Mesenchymal stem cell (in vitro differentiated cells and primary cell): ENCODE results near the gene RNF26.

Experiments used
- DNase-seq: peaks from one replicate; pipeline ENCODE4 v3.0.0-alpha.2; 2013
- H2AFZ ChIP-seq: one replicate; pipeline ENCODE4 v1.6.1; 2013; ENCODE audit warnings: low read depth, mild to moderate bottlenecking, control low read depth, inconsistent platforms, low read length, moderate library complexity
- H2AK5ac ChIP-seq: 2 replicates; pipeline ENCODE4 v1.6.1; 2013; ENCODE audit warnings: low read length, moderate library complexity, mild to moderate bottlenecking, inconsistent platforms; ENCODE audit not compliant: severe bottlenecking
- H2BK120ac ChIP-seq: one replicate; pipeline ENCODE4 v1.6.1; 2013; ENCODE audit warnings: low read depth, mild to moderate bottlenecking, inconsistent platforms, low read length, moderate library complexity
- H2BK12ac ChIP-seq, 2 experiments: one replicate each; pipeline ENCODE4 v1.6.1; 2013; ENCODE audit warnings: inconsistent platforms in 2 of 2, low read length in 2 of 2, mild to moderate bottlenecking in 2 of 2, moderate library complexity in 2 of 2, control low read depth in 1 of 2
- H2BK15ac ChIP-seq: one replicate; pipeline ENCODE4 v1.6.1; 2013; ENCODE audit warnings: mild to moderate bottlenecking, low read depth, inconsistent platforms; ENCODE audit not compliant: poor library complexity, severe bottlenecking
- H2BK5ac ChIP-seq: 2 replicates; pipeline ENCODE4 v1.6.1; 2013; ENCODE audit warnings: low read depth, mild to moderate bottlenecking, low read length, control low read depth, inconsistent platforms; ENCODE audit not compliant: poor library complexity, severe bottlenecking
- H3K14ac ChIP-seq, 2 experiments: one replicate each; pipeline ENCODE4 v1.6.1; 2013; ENCODE audit warnings: inconsistent platforms in 2 of 2, low read length in 2 of 2, control low read depth in 1 of 2, mild to moderate bottlenecking in 1 of 2, moderate library complexity in 1 of 2
- H3K18ac ChIP-seq, 2 experiments: one replicate each; pipeline ENCODE4 v1.6.1; 2013; ENCODE audit warnings: inconsistent platforms in 2 of 2, low read length in 2 of 2, control low read depth in 1 of 2, low read depth in 1 of 2, mild to moderate bottlenecking in 1 of 2
- H3K23ac ChIP-seq, 2 experiments: one replicate each; pipeline ENCODE4 v1.6.1; 2013; ENCODE audit warnings: inconsistent platforms in 2 of 2, low read length in 2 of 2, mild to moderate bottlenecking in 2 of 2, moderate library complexity in 2 of 2, control low read depth in 1 of 2
- H3K27ac ChIP-seq: 2 replicates; pipeline ENCODE4 v1.5.1; 2013; ENCODE audit warnings: mild to moderate bottlenecking, moderate library complexity, low read length, control low read depth, inconsistent platforms; ENCODE audit not compliant: poor library complexity, severe bottlenecking
- H3K27me3 ChIP-seq, 2 experiments: 2 replicates each; pipeline versions ENCODE4 v1.6.1 to v1.7.0; 2013; ENCODE audit warnings: low read length in 2 of 2, mild to moderate bottlenecking in 2 of 2, moderate library complexity in 2 of 2, control low read depth in 1 of 2, inconsistent platforms in 1 of 2; ENCODE audit not compliant: control insufficient read depth in 1 of 2, insufficient read depth in 1 of 2
- H3K36me3 ChIP-seq, 2 experiments: 2 replicates each; pipeline versions ENCODE4 v1.6.1 to v1.7.0; 2013; ENCODE audit warnings: low read length in 2 of 2, control low read depth in 1 of 2, inconsistent platforms in 1 of 2, low read depth in 1 of 2, mild to moderate bottlenecking in 1 of 2; ENCODE audit not compliant: insufficient read depth in 2 of 2, control insufficient read depth in 1 of 2
- H3K4ac ChIP-seq, 2 experiments: one replicate each; pipeline ENCODE4 v1.6.1; 2013; ENCODE audit warnings: inconsistent platforms in 2 of 2, low read length in 2 of 2, mild to moderate bottlenecking in 2 of 2, moderate library complexity in 2 of 2, control low read depth in 1 of 2, low read depth in 1 of 2
- H3K4me1 ChIP-seq: 2 replicates; pipeline ENCODE4 v1.6.1; 2013; ENCODE audit warnings: low read depth, low read length, control low read depth; ENCODE audit not compliant: control insufficient read depth, insufficient read depth
- H3K4me2 ChIP-seq: 2 replicates; pipeline ENCODE4 v1.6.1; 2013; ENCODE audit warnings: low read length, mild to moderate bottlenecking, inconsistent platforms; ENCODE audit not compliant: poor library complexity, severe bottlenecking
- H3K4me3 ChIP-seq, 2 experiments: 2 replicates each; pipeline versions ENCODE4 v1.5.1 to v1.7.0; 2013; ENCODE audit warnings: low read length in 2 of 2, mild to moderate bottlenecking in 2 of 2, control low read depth in 1 of 2, low read depth in 1 of 2; ENCODE audit not compliant: insufficient read depth in 1 of 2
- H3K79me1 ChIP-seq: replicated peaks from 2 replicates; pipeline ENCODE4 v1.6.1; 2013; ENCODE audit warnings: mild to moderate bottlenecking, control low read depth, low read length, inconsistent platforms; ENCODE audit not compliant: poor library complexity, severe bottlenecking
- H3K9ac ChIP-seq: 2 replicates; pipeline ENCODE4 v1.7.0; 2013; ENCODE audit warnings: mild to moderate bottlenecking, low read length, moderate library complexity
- H3K9me3 ChIP-seq: 2 replicates; pipeline ENCODE4 v1.7.0; 2013; ENCODE audit warnings: mild to moderate bottlenecking, low read length; ENCODE audit not compliant: control insufficient read depth
- H4K8ac ChIP-seq: one replicate; pipeline ENCODE4 v1.6.1; 2013; ENCODE audit warnings: inconsistent platforms, mild to moderate bottlenecking, low read length, moderate library complexity
- H4K91ac ChIP-seq: one replicate; pipeline ENCODE4 v1.6.1; 2013; ENCODE audit warnings: mild to moderate bottlenecking, low read length, inconsistent platforms
- WGBS: methylation state at CpG from one replicate; pipeline ENCODE4 v1.1.7; 2013; ENCODE audit warnings: mixed read lengths; 5-methylcytosine and 5-hydroxymethylcytosine counted together

The RNF26 gene

DNA sequence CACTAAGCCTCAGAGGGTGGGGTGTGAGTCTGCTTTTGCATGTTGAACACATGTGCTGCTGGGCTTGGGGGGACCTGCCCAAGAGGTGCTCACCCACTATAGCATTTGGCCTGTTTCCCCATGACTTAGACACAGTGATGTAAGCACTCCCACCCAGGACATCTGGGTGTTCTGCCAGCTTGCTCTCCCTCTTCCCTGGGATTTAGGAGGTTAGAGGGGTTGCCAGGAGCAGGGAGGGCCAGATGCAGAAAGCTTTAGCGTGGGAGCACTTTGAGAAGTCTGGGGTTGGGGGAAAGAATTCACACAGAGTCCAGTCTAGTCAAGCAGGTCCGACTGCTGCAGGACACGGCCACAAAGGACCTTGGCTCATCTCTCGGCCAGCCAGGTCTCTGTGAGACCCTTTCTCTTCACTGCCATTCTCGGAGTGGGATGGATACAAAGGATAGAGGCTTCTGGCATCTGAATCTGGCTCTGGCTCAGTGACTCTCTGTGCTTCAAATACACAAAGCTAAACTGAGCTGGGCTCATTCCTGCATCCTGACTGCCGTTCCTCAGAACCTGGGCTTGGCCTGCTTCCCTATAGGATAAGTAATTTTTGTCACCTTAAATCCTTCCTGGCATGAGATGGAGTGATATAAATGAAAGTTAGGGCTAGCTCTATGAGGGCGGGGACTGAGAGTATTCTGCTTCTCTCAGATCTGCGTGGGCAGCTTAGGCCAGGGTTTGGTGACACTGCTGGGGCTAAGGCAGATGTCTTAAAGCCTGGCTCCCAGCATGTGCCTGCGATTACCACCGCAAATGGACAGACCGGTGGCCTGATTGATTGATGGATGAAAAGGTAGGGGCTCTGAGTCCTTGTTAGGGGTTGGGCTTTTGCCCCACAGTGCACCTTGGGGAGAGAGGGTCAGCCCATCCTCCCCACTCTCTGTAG, 32.6 kb downstream of the RNF26 start:
- Histone ChIP-seq H3K18ac (no peak overlapping the region), H3K79me1 (no peaks in the 10 kb centered on the region), H3K9me3 (no peaks in the 10 kb centered on the region), H3K4me2 (no peak overlapping the region), H3K36me3 (no peaks in the 10 kb centered on the region), H3K27ac (no peak overlapping the region), H2BK15ac (no peak overlapping the region), H4K91ac (no peak overlapping the region), H2BK12ac (no peak overlapping the region), H3K14ac (no peak overlapping the region), H2BK120ac (no peak overlapping the region), H2BK5ac (no peak overlapping the region), H2AFZ (no peak overlapping the region), H4K8ac (no peak overlapping the region), H3K4ac (no peak overlapping the region), H3K23ac (no peak overlapping the region), H2AK5ac (no peak overlapping the region), H3K4me3 (no peak overlapping the region), H3K9ac (no peak overlapping the region), H3K27me3 (peaks cover 24 to 84% of the 10 kb centered on the region in 2 experiments), H3K4me1 (peaks cover 16% of the 10 kb centered on the region)
- DNase-seq, result no peak
- WGBS, result 78% methylated on average over 11 of the region's 11 CpGs

DNA sequence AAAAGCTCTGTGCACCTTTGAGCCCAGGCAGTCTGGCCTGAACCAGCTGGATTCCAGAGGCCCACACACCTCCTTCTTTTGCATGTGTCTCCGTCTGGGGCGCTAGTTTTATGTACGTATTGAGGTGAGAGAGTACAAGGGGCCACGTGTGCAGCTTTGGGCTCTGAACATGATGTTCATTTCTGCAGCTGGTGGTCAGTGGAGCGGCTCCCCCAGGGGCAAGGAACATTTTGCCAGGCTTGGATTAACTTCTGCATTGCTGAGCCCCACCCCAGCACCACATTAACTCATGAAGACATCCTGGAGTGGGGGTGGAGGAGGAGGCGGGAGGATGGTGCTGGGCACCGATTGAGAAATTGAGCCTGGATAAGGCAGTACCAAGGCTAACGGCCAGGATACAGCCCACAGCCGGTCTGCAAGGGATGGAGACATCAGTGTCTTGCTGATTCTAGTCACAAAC, 33.4 kb downstream of the RNF26 start:
- Histone ChIP-seq H2BK12ac (peak overlapping the region in 1 of 2 experiments; percentile 21), H2BK5ac (no peak overlapping the region), H3K27ac (no peak overlapping the region), H3K14ac (no peak overlapping the region), H3K4me2 (no peak overlapping the region), H2BK15ac (no peak overlapping the region), H3K4me3 (no peak overlapping the region), H3K4me1 (peaks cover 16% of the 10 kb centered on the region), H4K91ac (no peak overlapping the region), H3K18ac (peak overlapping the region in 1 of 2 experiments; percentile 37), H3K23ac (no peak overlapping the region), H4K8ac (no peak overlapping the region), H3K79me1 (no peaks in the 10 kb centered on the region), H2AK5ac (no peak overlapping the region), H3K9ac (no peak overlapping the region), H3K27me3 (peaks cover 24 to 87% of the 10 kb centered on the region in 2 experiments), H3K9me3 (no peaks in the 10 kb centered on the region), H3K36me3 (no peaks in the 10 kb centered on the region), H2AFZ (no peak overlapping the region), H3K4ac (no peak overlapping the region), H2BK120ac (no peak overlapping the region)
- 75% methylated on average over 9 of the region's 9 CpGs for WGBS
- no peak for DNase-seq

DNA sequence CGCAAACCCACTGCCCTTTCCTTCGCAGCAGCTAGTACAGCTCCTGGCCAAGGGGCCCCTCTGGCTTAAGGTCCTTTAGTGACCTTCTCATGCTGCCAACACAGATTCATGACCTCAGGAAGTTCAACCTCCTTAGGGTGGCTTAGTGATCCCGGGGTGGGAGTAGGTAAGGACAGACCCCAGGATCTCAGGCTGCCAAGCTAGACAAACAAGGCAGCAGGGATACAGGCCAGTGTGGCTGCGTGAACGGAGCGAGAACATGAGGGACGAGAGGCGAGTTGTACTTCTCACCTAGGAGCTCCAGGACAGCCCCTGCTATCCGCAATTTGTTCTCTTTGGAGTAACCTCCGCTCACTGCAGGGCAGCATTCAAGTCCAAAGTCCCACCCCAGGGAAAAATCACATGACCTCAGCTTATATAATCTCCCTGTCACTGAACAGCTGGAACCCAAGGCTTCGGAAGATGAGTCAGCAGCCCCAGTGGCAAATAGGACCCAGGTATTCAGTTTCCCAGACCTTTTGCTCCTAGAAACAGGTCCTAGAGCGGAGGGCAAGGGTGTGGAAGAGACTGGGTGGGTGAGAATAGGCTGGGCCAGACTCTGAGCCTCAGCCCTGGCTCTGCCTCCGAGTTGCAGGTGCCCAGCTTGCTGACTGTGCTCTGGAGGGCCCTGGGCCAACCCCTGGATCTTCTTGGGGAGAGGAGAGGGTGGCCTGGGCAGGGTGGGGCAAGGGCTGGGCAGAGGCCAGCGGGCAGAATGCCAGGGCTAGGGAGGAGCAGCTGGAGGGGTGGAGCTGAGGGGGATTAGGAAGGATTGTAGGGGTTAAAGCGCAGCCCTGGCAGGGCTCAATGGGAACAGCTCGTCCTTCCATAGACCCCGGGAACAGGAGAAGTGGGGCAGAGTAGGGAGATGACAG, 34.1 kb downstream of the RNF26 start:
- H2AK5ac ChIP-seq, result no peak overlapping the region
- H3K9me3 ChIP-seq, result no peaks in the 10 kb centered on the region
- H3K4me3 ChIP-seq, result no peak overlapping the region
- DNase-seq, result peak; percentile 48
- WGBS, result 60% methylated on average over 16 of the region's 17 CpGs
- H3K27me3 ChIP-seq, result peaks cover 18 to 87% of the 10 kb centered on the region in 2 experiments
- H3K9ac ChIP-seq, result no peak overlapping the region
- peak overlapping the region in 1 of 2 experiments; percentile 76 for H3K18ac ChIP-seq
- H2BK120ac ChIP-seq, result no peak overlapping the region
- peak overlapping the region; percentile 7 for H4K8ac ChIP-seq
- H3K79me1 ChIP-seq, result no peaks in the 10 kb centered on the region
- H3K4me2 ChIP-seq, result no peak overlapping the region
- H3K14ac ChIP-seq, result no peak overlapping the region
- no peak overlapping the region for H3K27ac ChIP-seq
- peak overlapping the region in 1 of 2 experiments; percentile 54 for H2BK12ac ChIP-seq
- H3K4ac ChIP-seq, result no peak overlapping the region
- H3K23ac ChIP-seq, result peak overlapping the region in 1 of 2 experiments; percentile 32
- H2BK15ac ChIP-seq, result peak overlapping the region; percentile 63
- H3K36me3 ChIP-seq, result no peaks in the 10 kb centered on the region
- H2AFZ ChIP-seq, result no peak overlapping the region
- H3K4me1 ChIP-seq, result peaks cover 14% of the 10 kb centered on the region
- no peak overlapping the region for H2BK5ac ChIP-seq
- H4K91ac ChIP-seq, result peak overlapping the region; percentile 43
